Loucy (cell line): ENCODE measurements around the gene CLTCL1.

ENCODE experiments used
- CTCF ChIP-seq: fragments of 200-600 bp; sonication (generic); conservative IDR thresholded peaks from 2 replicates; pipeline ENCODE4 v1.5.1; 2014; ENCODE audit warnings: mild to moderate bottlenecking, antibody characterized with exemption, low read length
- EZH2phosphoT487 ChIP-seq: fragments of 200-600 bp; IDR thresholded peaks from 2 replicates; pipeline ENCODE4 v1.6.1; 2018; ENCODE audit warnings: antibody characterized with exemption, mild to moderate bottlenecking, moderate library complexity, borderline replicate concordance

- TF ChIP-seq CTCF (no peak), EZH2phosphoT487 (no peak)
Measured at GRCh38 chr22:19176732-19177131, 114.8 kb downstream of the CLTCL1 start.
